Left lung (tissue), 10 donors: ENCODE data around the gene C1QTNF1. TPM values are rescaled to one million over a fixed set of nuclear protein-coding genes. Genes with fewer than 3 reads are reported as not detected.
A peak's percentile ranks its signal among the peaks of the same experiment; 100 is the strongest.

Experiments
- ATAC-seq: fragments of 200-7000 bp; cut with Tn5 transposase; one replicate; pipeline ENCODE4 v1.9.1; 2020; ENCODE audit warnings: moderate library complexity
- DNase-seq, 4 donors: peaks; one replicate each; pipeline ENCODE4 v3.0.0-alpha.2; 2013 to 2020
- H3K27ac ChIP-seq, 2 donors: fragments of 200-600 bp; sonication (generic) in 1 of 2; one replicate each; pipeline versions ENCODE4 v1.5.0 to v1.8.0; 2020 to 2021
- H3K27me3 ChIP-seq, 2 donors: fragments of 200-600 bp; sonication (generic) in 1 of 2; one replicate each; pipeline versions ENCODE4 v1.5.0 to v1.8.0; 2020 to 2021
- H3K36me3 ChIP-seq, 2 donors: fragments of 200-600 bp; sonication (generic) in 1 of 2; one replicate each; pipeline versions ENCODE4 v1.5.0 to v1.8.0; 2020 to 2021
- H3K4me1 ChIP-seq, 2 donors: fragments of 200-600 bp; one replicate each; pipeline ENCODE4 v1.8.0; 2021
- H3K4me3 ChIP-seq, 2 donors: fragments of 200-600 bp; sonication (generic) in 1 of 2; one replicate each; pipeline versions ENCODE4 v1.5.0 to v1.8.0; 2020 to 2021; ENCODE audit warnings: mild to moderate bottlenecking in 1 of 2
- H3K9me3 ChIP-seq, 2 donors: fragments of 200-600 bp; sonication (generic) in 1 of 2; one replicate each; pipeline versions ENCODE4 v1.5.0 to v1.8.0; 2020 to 2021
- intact Hi-C, 2 donors: fragments of 100-400 bp; cut with DNase I; formaldehyde crosslinking; loops; one replicate each; pipeline versions ENCODE4 v1.11.2 to v1.14.2; 2022
- polyA plus RNA-seq, 6 donors: library from polyadenylated mRNA; unstranded; fragments of 120-200 nt; gene quantifications; one replicate each; pipeline ENCODE4 v1.2.1, GENCODE V29; 2013; ENCODE audit not compliant: insufficient read length in 6 of 6
- total RNA-seq, 2 donors: library from RNA; stranded (reverse); fragmentation: NEBNext Ultra II Directional; extraction: Animal tissue kit (Norgen Biotek cat#: 25700); gene quantifications; one replicate each; pipeline ENCODE4 v1.2.1, GENCODE V29; 2021
- TF ChIP-seq, protein P1 (sequence below), 2 donors: fragments of 200-600 bp; sonication (generic) in 1 of 2; IDR thresholded peaks; one replicate each; pipeline versions ENCODE4 v1.5.0 to v1.8.0; 2021; ENCODE audit warnings: antibody characterized with exemption in 2 of 2
- donor health status: DM: no; HTN: yes; CAD: no.
- donor health status: DM: no; HTN: no; CAD: no.

Gene C1QTNF1
- total and polyA plus RNA-seq, 8 donors: 1.4 to 31.4 (median 2.2) TPM

DNA sequence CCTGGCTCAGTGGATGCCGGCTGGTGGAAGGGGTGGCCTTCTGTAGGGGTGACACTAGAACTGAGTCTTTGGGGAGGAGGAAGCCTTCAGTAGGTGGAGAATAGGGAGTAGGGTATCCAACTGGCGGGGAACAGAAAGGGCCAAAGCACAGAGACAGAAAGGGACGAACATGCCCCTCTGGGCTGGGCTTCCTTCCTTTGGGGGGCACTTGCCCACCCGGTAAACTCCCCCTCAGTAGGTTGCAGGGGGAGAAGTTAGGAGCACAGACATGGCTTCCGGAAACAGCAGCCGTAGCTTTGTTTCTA is 51.4 kb downstream of the C1QTNF1 start:
- TF ChIP-seq, protein P1, sequence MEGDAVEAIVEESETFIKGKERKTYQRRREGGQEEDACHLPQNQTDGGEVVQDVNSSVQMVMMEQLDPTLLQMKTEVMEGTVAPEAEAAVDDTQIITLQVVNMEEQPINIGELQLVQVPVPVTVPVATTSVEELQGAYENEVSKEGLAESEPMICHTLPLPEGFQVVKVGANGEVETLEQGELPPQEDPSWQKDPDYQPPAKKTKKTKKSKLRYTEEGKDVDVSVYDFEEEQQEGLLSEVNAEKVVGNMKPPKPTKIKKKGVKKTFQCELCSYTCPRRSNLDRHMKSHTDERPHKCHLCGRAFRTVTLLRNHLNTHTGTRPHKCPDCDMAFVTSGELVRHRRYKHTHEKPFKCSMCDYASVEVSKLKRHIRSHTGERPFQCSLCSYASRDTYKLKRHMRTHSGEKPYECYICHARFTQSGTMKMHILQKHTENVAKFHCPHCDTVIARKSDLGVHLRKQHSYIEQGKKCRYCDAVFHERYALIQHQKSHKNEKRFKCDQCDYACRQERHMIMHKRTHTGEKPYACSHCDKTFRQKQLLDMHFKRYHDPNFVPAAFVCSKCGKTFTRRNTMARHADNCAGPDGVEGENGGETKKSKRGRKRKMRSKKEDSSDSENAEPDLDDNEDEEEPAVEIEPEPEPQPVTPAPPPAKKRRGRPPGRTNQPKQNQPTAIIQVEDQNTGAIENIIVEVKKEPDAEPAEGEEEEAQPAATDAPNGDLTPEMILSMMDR (IDR thresholded peaks at IDR 0.05): no peak
- Histone ChIP-seq H3K36me3 (peaks cover 0 to 29% of the 10 kb centered on the region in 2 donors), H3K4me1 (peaks cover 0 to 25% of the 10 kb centered on the region in 2 donors), H3K4me3 (peak overlapping the region; percentile 67 to 86), H3K27me3 (no peaks in the 10 kb centered on the region), H3K27ac (peak overlapping the region; percentile 78 to 87), H3K9me3 (no peaks in the 10 kb centered on the region)
- peak in 1 of 4 donors; percentile 17 for DNase-seq
- peak; percentile 11 for ATAC-seq
- intact Hi-C loops: no loop called here

DNA sequence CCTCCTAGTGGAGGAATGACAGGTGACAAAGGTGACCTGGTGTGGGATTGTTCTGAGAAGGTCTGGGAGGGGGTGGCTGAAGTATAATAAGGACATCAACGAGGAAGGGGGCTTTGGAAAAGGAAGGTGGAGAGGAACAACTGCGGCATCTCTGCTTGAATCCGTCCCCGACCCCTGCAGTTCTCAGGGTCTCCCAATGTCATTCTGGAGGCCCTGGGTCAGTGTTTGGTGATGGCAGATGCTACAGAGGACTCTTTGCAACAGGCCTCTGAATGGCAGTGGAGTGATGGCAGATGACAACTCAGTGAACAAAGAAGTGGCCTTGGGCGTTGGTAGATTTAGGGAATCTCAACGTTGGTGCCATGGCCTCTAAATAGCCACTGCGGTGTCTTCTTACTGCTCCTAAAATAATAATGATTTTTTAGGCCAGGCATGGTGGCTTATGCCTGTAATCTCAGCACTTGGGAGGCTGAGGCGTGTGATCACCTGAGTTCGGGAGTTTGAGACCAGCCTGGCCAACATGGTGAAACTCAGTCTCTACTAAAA is 52.0 kb downstream of the C1QTNF1 start:
- peak overlapping the region; percentile 67 to 86 for H3K4me3 ChIP-seq
- TF ChIP-seq, protein P1 (IDR thresholded peaks at IDR 0.05): no peak
- no peak for ATAC-seq
- peaks cover 0 to 25% of the 10 kb centered on the region in 2 donors for H3K4me1 ChIP-seq
- no peak overlapping the region for H3K27ac ChIP-seq
- DNase-seq: peak in 1 of 4 donors; percentile 4
- H3K36me3 ChIP-seq: peaks cover 0 to 34% of the 10 kb centered on the region in 2 donors
- H3K9me3 ChIP-seq: no peaks in the 10 kb centered on the region
- no peaks in the 10 kb centered on the region for H3K27me3 ChIP-seq
- intact Hi-C loops: no loop called here

DNA sequence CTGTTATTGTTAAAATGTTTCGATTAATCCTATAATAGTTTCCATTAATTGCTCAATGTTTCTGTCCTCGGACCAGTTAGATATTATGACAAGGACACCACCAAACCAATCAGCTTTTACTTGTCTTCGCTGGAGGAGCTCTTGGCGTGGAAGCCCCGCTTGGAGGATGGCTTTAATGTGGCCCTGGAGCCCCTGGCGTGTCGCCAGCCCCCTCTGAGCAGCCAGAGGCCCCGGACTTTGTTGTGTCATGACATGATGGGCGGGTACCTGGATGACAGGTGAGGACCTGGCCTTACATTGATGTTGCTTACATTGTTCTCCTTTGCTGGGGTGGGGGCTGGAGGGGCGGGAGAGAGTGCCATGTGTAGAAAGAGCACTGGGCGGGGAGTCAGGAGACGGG is 53.6 kb downstream of the C1QTNF1 start:
- H3K36me3 ChIP-seq: peaks cover 0 to 51% of the 10 kb centered on the region in 2 donors

DNA sequence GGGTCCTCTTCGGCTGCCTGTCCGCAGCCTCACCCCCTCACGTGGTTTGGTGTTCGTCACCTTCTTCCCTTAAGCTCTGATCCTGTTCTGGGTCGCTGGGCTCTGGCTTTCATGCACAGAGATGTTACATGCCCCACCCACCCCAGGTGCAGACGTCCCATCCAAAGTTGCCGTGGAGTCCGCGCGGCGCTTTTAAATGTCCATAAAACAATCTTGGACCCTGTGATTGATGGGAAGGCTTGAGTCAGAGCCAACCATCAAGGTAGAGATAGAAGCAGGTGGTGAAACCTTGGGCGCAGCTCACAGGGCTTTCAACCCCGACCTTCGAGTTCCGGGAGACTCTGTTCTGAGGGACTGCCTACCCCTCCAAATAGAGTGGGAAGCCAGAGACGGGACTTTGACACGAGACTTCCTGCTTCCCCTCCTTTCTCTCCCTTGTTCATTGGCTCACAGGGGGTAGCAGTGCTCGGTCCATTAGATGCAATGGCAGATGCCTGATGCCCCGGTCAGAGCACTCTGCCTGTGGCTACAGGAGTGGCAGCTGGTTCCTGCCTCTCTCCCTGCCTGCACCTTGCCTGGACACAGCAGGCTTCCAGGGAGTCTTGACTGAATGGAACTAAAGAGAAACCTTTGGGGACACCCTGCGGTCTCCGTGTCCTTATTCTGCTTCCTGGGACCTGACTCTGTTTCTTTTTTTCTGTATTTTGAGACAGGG is 54.7 kb downstream of the C1QTNF1 start:
- Histone ChIP-seq H3K9me3 (no peaks in the 10 kb centered on the region), H3K4me1 (peaks cover 0 to 29% of the 10 kb centered on the region in 2 donors), H3K36me3 (peaks cover 0 to 61% of the 10 kb centered on the region in 2 donors), H3K4me3 (no peak overlapping the region), H3K27ac (no peak overlapping the region), H3K27me3 (no peaks in the 10 kb centered on the region)
- TF ChIP-seq, protein P1 (IDR thresholded peaks at IDR 0.05): no peak
- intact Hi-C loops: no loop called here
- ATAC-seq (no peak), DNase-seq (no peak)

More for the DNA sequence above, 53.6 kb downstream of the C1QTNF1 start:
- intact Hi-C loops: no loop called here
- no peak overlapping the region for H3K4me3 ChIP-seq
- H3K4me1 ChIP-seq: peaks cover 0 to 26% of the 10 kb centered on the region in 2 donors
- ATAC-seq: no peak
- no peaks in the 10 kb centered on the region for H3K27me3 ChIP-seq
- TF ChIP-seq, protein P1 (IDR thresholded peaks at IDR 0.05): no peak
- H3K27ac ChIP-seq: no peak overlapping the region
- DNase-seq: peak in 1 of 4 donors; percentile 69
- no peaks in the 10 kb centered on the region for H3K9me3 ChIP-seq

DNA sequence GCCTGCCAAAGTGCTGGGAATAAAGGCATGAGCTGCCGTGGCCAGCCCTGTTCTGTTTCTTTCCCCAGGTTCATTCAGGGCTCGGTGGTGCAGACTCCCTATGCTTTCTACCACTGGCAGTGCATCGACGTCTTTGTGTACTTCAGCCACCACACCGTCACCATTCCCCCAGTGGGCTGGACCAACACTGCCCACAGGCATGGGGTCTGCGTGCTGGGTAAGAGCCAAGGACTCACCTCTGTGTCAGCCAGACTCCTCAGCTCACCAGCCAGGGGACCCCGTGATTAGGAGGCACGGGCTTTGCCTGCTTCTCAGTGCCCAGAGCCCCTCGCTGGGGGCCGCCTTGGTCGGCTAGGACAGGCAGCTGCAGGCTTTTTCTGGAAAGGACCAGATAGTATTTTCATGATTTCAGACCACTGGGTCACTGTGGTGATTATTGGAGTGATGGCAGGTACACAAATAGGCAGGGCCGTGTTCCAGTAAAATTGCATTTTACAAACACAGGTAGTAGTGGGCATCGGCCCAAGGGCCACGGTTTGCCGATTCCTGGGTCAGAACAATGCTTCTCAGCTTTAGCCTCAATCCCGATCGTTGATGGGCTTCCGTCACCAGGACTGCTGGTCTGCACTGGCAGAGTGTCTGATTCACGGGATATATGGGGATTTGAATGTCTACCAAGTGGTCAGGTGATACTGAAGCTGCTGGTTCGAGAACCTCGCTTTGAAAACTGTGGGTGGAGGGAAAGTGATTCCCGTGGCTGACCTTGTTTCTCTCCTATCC is 55.6 kb downstream of the C1QTNF1 start:
- ATAC-seq: no peak
- no peak for DNase-seq
- Histone ChIP-seq H3K27me3 (no peaks in the 10 kb centered on the region), H3K9me3 (no peaks in the 10 kb centered on the region), H3K36me3 (peaks cover 0 to 71% of the 10 kb centered on the region in 2 donors), H3K4me3 (no peak overlapping the region), H3K4me1 (peaks cover 0 to 22% of the 10 kb centered on the region in 2 donors), H3K27ac (no peak overlapping the region)
- intact Hi-C loops: no loop called here
- TF ChIP-seq, protein P1 (IDR thresholded peaks at IDR 0.05): no peak
